IMR-90 (cell line): Measurements from ENCODE around the gene PRLR. TPM values are rescaled to one million over a fixed set of nuclear protein-coding genes. Genes with fewer than 3 reads are reported as not detected.

Experiments
- ATAC-seq: fragments of 200-7000 bp; cut with Tn5 transposase; 2 replicates; pipeline ENCODE4 v1.9.1; 2020; ENCODE audit warnings: low read depth, mild to moderate bottlenecking, moderate library complexity
- BruUV-seq: library from RNA; stranded (reverse); fragments of 400-500 nt; replicated peaks from 2 replicates; lab custom pipeline; 2021; lab: Mats Ljungman, UMichigan
- CTCF ChIA-PET: fragments of 300-600 bp; formaldehyde crosslinking; extraction: SDS; loops from one replicate; lab custom pipeline; 2021; ENCODE audit warnings: antibody characterized with exemption; lab: Yijun Ruan, JAX
- POLR2A ChIA-PET: fragments of 300-600 bp; sonication (Branson Sonifier 250); formaldehyde crosslinking; loops from one replicate; lab custom pipeline; 2022; ENCODE audit warnings: antibody characterized with exemption; ENCODE audit not compliant: unreplicated experiment; lab: Charles Lee
- DNase-seq: peaks from one replicate; pipeline ENCODE4 v3.0.0; 2013
- H2AFZ ChIP-seq: replicated peaks from 2 replicates; pipeline ENCODE3; 2013; ENCODE audit warnings: low read length, mild to moderate bottlenecking; ENCODE audit not compliant: poor library complexity
- H2AK5ac ChIP-seq: 2 replicates; pipeline ENCODE4 v1.6.1; 2013; ENCODE audit warnings: low read depth, low read length, inconsistent platforms
- H2AK9ac ChIP-seq: replicated peaks from 2 replicates; pipeline ENCODE3; 2013; ENCODE audit warnings: mild to moderate bottlenecking, low read depth, low read length, moderate library complexity; ENCODE audit not compliant: poor library complexity
- H2BK120ac ChIP-seq: 2 replicates; pipeline ENCODE4 v1.6.1; 2013; ENCODE audit warnings: low read depth, low read length, inconsistent platforms
- H2BK15ac ChIP-seq: 3 replicates; pipeline ENCODE4 v1.6.1; 2013; ENCODE audit warnings: low read depth, low read length, inconsistent platforms
- H2BK20ac ChIP-seq: 2 replicates; pipeline ENCODE4 v1.6.1; 2013; ENCODE audit warnings: low read depth, mild to moderate bottlenecking, inconsistent platforms, low read length, moderate library complexity
- H2BK5ac ChIP-seq: 2 replicates; pipeline ENCODE4 v1.6.1; 2013; ENCODE audit warnings: mild to moderate bottlenecking, low read depth, low read length, inconsistent platforms; ENCODE audit not compliant: poor library complexity, severe bottlenecking
- H3K14ac ChIP-seq: replicated peaks from 2 replicates; pipeline ENCODE4 v1.6.1; 2013; ENCODE audit warnings: low read depth, low read length, inconsistent platforms
- H3K18ac ChIP-seq: 2 replicates; pipeline ENCODE4 v1.6.1; 2013; ENCODE audit warnings: low read depth, low read length, control low read depth
- H3K23ac ChIP-seq: 2 replicates; pipeline ENCODE4 v1.6.1; 2013; ENCODE audit warnings: low read depth, low read length, inconsistent platforms
- H3K27ac ChIP-seq: 2 replicates; pipeline ENCODE4 v1.5.1; 2013; ENCODE audit warnings: mild to moderate bottlenecking, control low read depth, low read length; ENCODE audit not compliant: insufficient read depth
- H3K27me3 ChIP-seq: 2 replicates; pipeline ENCODE4 v1.6.1; 2013; ENCODE audit warnings: low read length; ENCODE audit not compliant: control insufficient read depth, insufficient read depth
- H3K36me3 ChIP-seq: 2 replicates; pipeline ENCODE4 v1.6.1; 2013; ENCODE audit warnings: low read length, mixed read lengths; ENCODE audit not compliant: control insufficient read depth, insufficient read depth
- H3K4ac ChIP-seq: 2 replicates; pipeline ENCODE4 v1.6.1; 2013; ENCODE audit warnings: low read depth, low read length, inconsistent platforms
- H3K4me1 ChIP-seq: 2 replicates; pipeline ENCODE4 v1.6.1; 2013; ENCODE audit warnings: low read length, mixed read lengths; ENCODE audit not compliant: control insufficient read depth, insufficient read depth
- H3K4me2 ChIP-seq: 2 replicates; pipeline ENCODE4 v1.6.1; 2013; ENCODE audit warnings: low read depth, mild to moderate bottlenecking, control low read depth, low read length, moderate library complexity
- H3K4me3 ChIP-seq: 2 replicates; pipeline ENCODE4 v1.5.1; 2013; ENCODE audit warnings: low read depth, mild to moderate bottlenecking, control low read depth, low read length, moderate library complexity; ENCODE audit not compliant: insufficient read depth
- H3K56ac ChIP-seq: 2 replicates; pipeline ENCODE4 v1.6.1; 2013; ENCODE audit warnings: low read length, inconsistent platforms; ENCODE audit not compliant: insufficient read depth; ENCODE audit errors: extremely low read depth
- H3K79me1 ChIP-seq, 2 experiments: 2 replicates each; pipeline ENCODE4 v1.6.1; 2013; ENCODE audit warnings: low read length in 2 of 2, inconsistent platforms in 1 of 2, low read depth in 1 of 2
- H3K9ac ChIP-seq: 2 replicates; pipeline ENCODE4 v1.6.1; 2013; ENCODE audit warnings: low read depth, low read length, control low read depth
- H3K9me1 ChIP-seq: 2 replicates; pipeline ENCODE4 v1.6.1; 2013; ENCODE audit warnings: low read length, inconsistent platforms; ENCODE audit not compliant: insufficient read depth
- H3K9me3 ChIP-seq: 2 replicates; pipeline ENCODE4 v1.6.1; 2013; ENCODE audit warnings: low read length; ENCODE audit not compliant: control insufficient read depth, insufficient read depth
- H4K20me1 ChIP-seq: 2 replicates; pipeline ENCODE4 v1.6.1; 2013; ENCODE audit warnings: low read length, inconsistent platforms; ENCODE audit not compliant: insufficient read depth
- H4K5ac ChIP-seq: 2 replicates; pipeline ENCODE4 v1.6.1; 2013; ENCODE audit warnings: mild to moderate bottlenecking, low read depth, low read length, control low read depth
- H4K8ac ChIP-seq, 2 experiments: 2 replicates each; pipeline ENCODE4 v1.6.1; 2013; ENCODE audit warnings: low read depth in 2 of 2, low read length in 2 of 2, control low read depth in 1 of 2, inconsistent platforms in 1 of 2
- H4K91ac ChIP-seq: 2 replicates; pipeline ENCODE4 v1.6.1; 2013; ENCODE audit warnings: low read depth, low read length, inconsistent platforms; ENCODE audit not compliant: insufficient read depth
- BHLHE40 ChIP-seq: fragments of 150-350 bp; IDR thresholded peaks from 2 replicates; pipeline ENCODE4 v1.6.1; 2016; ENCODE audit warnings: mild to moderate bottlenecking, low read depth, low read length
- CEBPB ChIP-seq: IDR thresholded peaks from 2 replicates; pipeline ENCODE4 v1.6.1; 2012; ENCODE audit warnings: low read depth, low read length, improper control_type of control experiment
- CHD1 ChIP-seq: IDR thresholded peaks from 2 replicates; pipeline ENCODE4 v1.6.1; 2012; ENCODE audit warnings: low read depth, low read length, improper control_type of control experiment
- FOS ChIP-seq: fragments of 150-350 bp; IDR thresholded peaks from 2 replicates; pipeline ENCODE4 v1.6.1; 2016; ENCODE audit warnings: low read depth, low read length
- MAFK ChIP-seq: IDR thresholded peaks from 2 replicates; pipeline ENCODE4 v1.6.1; 2012; ENCODE audit warnings: low read depth, low read length, improper control_type of control experiment
- MXI1 ChIP-seq: IDR thresholded peaks from 2 replicates; pipeline ENCODE4 v1.6.1; 2012; ENCODE audit warnings: low read depth, mild to moderate bottlenecking, low read length, moderate library complexity, borderline replicate concordance
- NFE2L2 ChIP-seq: fragments of 150-350 bp; IDR thresholded peaks from 2 replicates; pipeline ENCODE4 v1.6.1; 2016; ENCODE audit warnings: low read depth, mild to moderate bottlenecking, low read length
- POLR2A ChIP-seq: IDR thresholded peaks from 2 replicates; pipeline ENCODE4 v1.6.1; 2012; ENCODE audit warnings: mild to moderate bottlenecking, low read depth, low read length
- RAD21 ChIP-seq: IDR thresholded peaks from 2 replicates; pipeline ENCODE4 v1.6.1; 2012; ENCODE audit warnings: low read length, improper control_type of control experiment
- RCOR1 ChIP-seq: IDR thresholded peaks from 2 replicates; pipeline ENCODE4 v1.6.1; 2012; ENCODE audit warnings: mild to moderate bottlenecking, low read length, improper control_type of control experiment; ENCODE audit not compliant: insufficient replicate concordance
- RFX5 ChIP-seq: IDR thresholded peaks from 2 replicates; pipeline ENCODE4 v1.8.0; 2012; ENCODE audit warnings: low read depth, mild to moderate bottlenecking, low read length, moderate library complexity
- SMC3 ChIP-seq: fragments of 150-350 bp; IDR thresholded peaks from 2 replicates; pipeline ENCODE4 v1.6.1; 2016; ENCODE audit warnings: low read depth, mild to moderate bottlenecking, antibody characterized with exemption, low read length, moderate library complexity
- WGBS, 2 experiments: methylation state at CpG; one replicate each; pipeline versions ENCODE4 v1.1.5 to v1.1.7; 2013; ENCODE audit warnings: missing lambda C conversion rate in 2 of 2; ENCODE audit not compliant: insufficient read length in 1 of 2; ENCODE audit errors: extremely low coverage in 2 of 2; 5-methylcytosine and 5-hydroxymethylcytosine counted together
- dilution Hi-C: fragments of 300-500 bp; cut with HindIII; formaldehyde crosslinking; loops from one replicate; pipeline ENCODE4 v1.14.3; 2018; ENCODE audit warnings: low sequenced_read_pairs; ENCODE audit not compliant: unreplicated experiment
- in situ Hi-C: fragments of 300-500 bp; cut with MboI; formaldehyde crosslinking; loops from 3 replicates; pipeline ENCODE4 v1.14.3; 2019; ENCODE audit warnings: low sequenced_read_pairs, inconsistent platforms, mixed read lengths
- intact Hi-C: fragments of 100-400 bp; cut with micrococcal nuclease; formaldehyde crosslinking; loops from 2 replicates; pipeline ENCODE4 v1.10.0; 2022
- polyA plus RNA-seq, 3 experiments: library from polyadenylated mRNA; depleted of rRNA; stranded (reverse); fragments of >200 nt; gene quantifications; 2 replicates each; pipeline ENCODE4 v1.2.3, GENCODE V29; 2012; ENCODE audit warnings: low replicate concordance in 1 of 3
- total RNA-seq: library from RNA; depleted of rRNA; stranded (reverse); fragments of >200 nt; gene quantifications from 2 replicates; pipeline ENCODE4 v1.2.3, GENCODE V29; 2012
- TF ChIP-seq, protein P1 (sequence below): conservative IDR thresholded peaks from 2 replicates; pipeline ENCODE4 v1.5.1; 2012; ENCODE audit warnings: mild to moderate bottlenecking, low read depth, low read length, improper control_type of control experiment
- TF ChIP-seq, protein P2 (sequence below): fragments of 150-350 bp; IDR thresholded peaks from 2 replicates; pipeline ENCODE4 v1.6.1; 2017; ENCODE audit warnings: mild to moderate bottlenecking, antibody characterized with exemption, low read length, low read depth
- TF ChIP-seq, protein P3 (sequence below): fragments of 150-350 bp; IDR thresholded peaks from 2 replicates; pipeline ENCODE4 v1.6.1; 2016; ENCODE audit warnings: low read depth, mild to moderate bottlenecking, low read length, moderate library complexity, borderline replicate concordance

The PRLR gene
- total and polyA plus RNA-seq, 2 of the 4 experiments (the other 2 are of a cell fraction): 0.24 to 0.54 TPM

DNA sequence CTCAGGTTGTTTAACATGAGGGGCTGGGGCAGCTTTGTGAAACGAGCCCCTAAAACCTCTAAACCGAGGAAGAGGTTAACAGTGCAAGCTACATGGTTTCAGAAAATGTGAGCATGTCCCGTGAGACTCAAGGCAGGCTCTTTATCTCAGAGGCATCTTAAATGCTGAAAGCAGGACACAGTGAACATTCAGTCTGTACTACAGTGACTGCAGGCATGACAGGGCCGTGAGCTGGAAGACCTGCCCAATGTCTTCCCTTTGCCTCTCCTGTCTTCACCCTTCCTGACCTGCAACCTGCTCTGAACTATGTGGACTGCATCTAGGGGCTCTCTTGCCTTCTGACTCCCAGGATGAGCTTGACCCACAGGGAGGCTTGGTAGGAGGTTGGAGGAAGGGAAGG, 58.3 kb downstream of the PRLR start:
- Histone ChIP-seq H3K79me1 (no peaks in the 10 kb centered on the region), H2BK20ac (no peak overlapping the region), H3K4me1 (no peaks in the 10 kb centered on the region), H3K36me3 (no peaks in the 10 kb centered on the region), H3K9me1 (no peaks in the 10 kb centered on the region), H2AFZ (no peak overlapping the region), H3K4me3 (no peak overlapping the region), H3K4me2 (no peak overlapping the region), H3K23ac (no peak overlapping the region), H4K91ac (no peak overlapping the region), H3K27me3 (peaks cover 7% of the 10 kb centered on the region), H3K14ac (no peak overlapping the region), H3K56ac (no peak overlapping the region), H3K27ac (no peak overlapping the region), H3K9ac (no peak overlapping the region), H4K8ac (no peak overlapping the region), H3K18ac (no peak overlapping the region), H2AK5ac (no peak overlapping the region), H2BK15ac (no peak overlapping the region), H2BK5ac (no peak overlapping the region), H3K9me3 (no peaks in the 10 kb centered on the region), H2AK9ac (no peak overlapping the region), H3K4ac (no peak overlapping the region), H4K20me1 (no peaks in the 10 kb centered on the region), H4K5ac (no peak overlapping the region), H2BK120ac (no peak overlapping the region)
- ATAC-seq (no peak), DNase-seq (no peak)
- ChIA-PET POLR2A (no interaction called here), CTCF (interaction anchor here (0.6 kb wide), 1 partner anchor 10 kb away, joined by 3 read pairs; no protein-coding TSS in a partner anchor)
- no TSS peak for BruUV-seq
- WGBS, 2 experiments: 73% methylated on average over 2 of the region's 4 CpGs; no CpG with 5 or more reads in 1 of the 2 experiments
- dilution Hi-C loops: no loop called here
- intact Hi-C loops: no loop called here
- in situ Hi-C loops: no loop called here
- TF ChIP-seq SMC3: no peak
- no peak for TF ChIP-seq FOS
- TF ChIP-seq POLR2A: no peak
- TF ChIP-seq MAFK: no peak
- no peak for TF ChIP-seq CHD1
- TF ChIP-seq, protein P1, sequence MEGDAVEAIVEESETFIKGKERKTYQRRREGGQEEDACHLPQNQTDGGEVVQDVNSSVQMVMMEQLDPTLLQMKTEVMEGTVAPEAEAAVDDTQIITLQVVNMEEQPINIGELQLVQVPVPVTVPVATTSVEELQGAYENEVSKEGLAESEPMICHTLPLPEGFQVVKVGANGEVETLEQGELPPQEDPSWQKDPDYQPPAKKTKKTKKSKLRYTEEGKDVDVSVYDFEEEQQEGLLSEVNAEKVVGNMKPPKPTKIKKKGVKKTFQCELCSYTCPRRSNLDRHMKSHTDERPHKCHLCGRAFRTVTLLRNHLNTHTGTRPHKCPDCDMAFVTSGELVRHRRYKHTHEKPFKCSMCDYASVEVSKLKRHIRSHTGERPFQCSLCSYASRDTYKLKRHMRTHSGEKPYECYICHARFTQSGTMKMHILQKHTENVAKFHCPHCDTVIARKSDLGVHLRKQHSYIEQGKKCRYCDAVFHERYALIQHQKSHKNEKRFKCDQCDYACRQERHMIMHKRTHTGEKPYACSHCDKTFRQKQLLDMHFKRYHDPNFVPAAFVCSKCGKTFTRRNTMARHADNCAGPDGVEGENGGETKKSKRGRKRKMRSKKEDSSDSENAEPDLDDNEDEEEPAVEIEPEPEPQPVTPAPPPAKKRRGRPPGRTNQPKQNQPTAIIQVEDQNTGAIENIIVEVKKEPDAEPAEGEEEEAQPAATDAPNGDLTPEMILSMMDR: no peak
- no peak for TF ChIP-seq BHLHE40
- TF ChIP-seq RFX5: no peak
- no peak for TF ChIP-seq MXI1
- no peak for TF ChIP-seq CEBPB
- TF ChIP-seq, protein P2, sequence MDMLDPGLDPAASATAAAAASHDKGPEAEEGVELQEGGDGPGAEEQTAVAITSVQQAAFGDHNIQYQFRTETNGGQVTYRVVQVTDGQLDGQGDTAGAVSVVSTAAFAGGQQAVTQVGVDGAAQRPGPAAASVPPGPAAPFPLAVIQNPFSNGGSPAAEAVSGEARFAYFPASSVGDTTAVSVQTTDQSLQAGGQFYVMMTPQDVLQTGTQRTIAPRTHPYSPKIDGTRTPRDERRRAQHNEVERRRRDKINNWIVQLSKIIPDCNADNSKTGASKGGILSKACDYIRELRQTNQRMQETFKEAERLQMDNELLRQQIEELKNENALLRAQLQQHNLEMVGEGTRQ: no peak
- TF ChIP-seq RCOR1: no peak
- TF ChIP-seq NFE2L2: no peak
- TF ChIP-seq, protein P3, sequence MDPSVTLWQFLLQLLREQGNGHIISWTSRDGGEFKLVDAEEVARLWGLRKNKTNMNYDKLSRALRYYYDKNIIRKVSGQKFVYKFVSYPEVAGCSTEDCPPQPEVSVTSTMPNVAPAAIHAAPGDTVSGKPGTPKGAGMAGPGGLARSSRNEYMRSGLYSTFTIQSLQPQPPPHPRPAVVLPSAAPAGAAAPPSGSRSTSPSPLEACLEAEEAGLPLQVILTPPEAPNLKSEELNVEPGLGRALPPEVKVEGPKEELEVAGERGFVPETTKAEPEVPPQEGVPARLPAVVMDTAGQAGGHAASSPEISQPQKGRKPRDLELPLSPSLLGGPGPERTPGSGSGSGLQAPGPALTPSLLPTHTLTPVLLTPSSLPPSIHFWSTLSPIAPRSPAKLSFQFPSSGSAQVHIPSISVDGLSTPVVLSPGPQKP: no peak
- TF ChIP-seq RAD21: no peak
